ENCODE data around the gene PHF19. TPM values are rescaled to one million over a fixed set of nuclear protein-coding genes. Genes with fewer than 3 reads are reported as not detected.

The PHF19 gene
- total RNA-seq, 1 experiment from 2014 or later = 66.8 TPM

- Histone ChIP-seq H2BK15ac (ENCODE audit: low read depth, low read length) (no peak overlapping the region), H3K23ac (ENCODE audit: insufficient read length, low read depth, low read length) (no peak overlapping the region), H3K14ac (ENCODE audit: insufficient read depth, low read length) (no peak overlapping the region), H3K4me2 (ENCODE audit: insufficient read depth, insufficient read length, low read length) (no peak overlapping the region), H3K18ac (ENCODE audit: insufficient read length, low read depth, low read length) (no peak overlapping the region), H3K23me2 (ENCODE audit: insufficient read length, low read depth, low read length, poor library complexity, severe bottlenecking) (no peaks in the 10 kb centered on the region), H2AK5ac (ENCODE audit: insufficient read length, low read length) (no peak overlapping the region), H3T11ph (ENCODE audit: low read length) (no peak overlapping the region), H3K4me1 (ENCODE audit: insufficient read depth, low read length) (no peaks in the 10 kb centered on the region; the same call in 1 of the 2 replicates), H2BK12ac (ENCODE audit: insufficient read length, low read depth, low read length) (no peak overlapping the region), H3K4ac (ENCODE audit: low read depth, low read length) (no peak overlapping the region), H3K27ac (ENCODE audit: insufficient read length, low read depth, low read length) (no peak overlapping the region), H3K79me1 (ENCODE audit: insufficient read depth, low read depth, low read length, poor library complexity, severe bottlenecking) (no peaks in the 10 kb centered on the region), H3K9me3 (ENCODE audit: control insufficient read depth, low read depth, low read length) (no peaks in the 10 kb centered on the region), H2BK5ac (ENCODE audit: insufficient read length, low read length) (no peak overlapping the region), H2BK20ac (ENCODE audit: low read depth, low read length, poor library complexity, severe bottlenecking) (no peak overlapping the region), H3K79me2 (ENCODE audit: insufficient read depth, low read length) (no peaks in the 10 kb centered on the region), H3K56ac (ENCODE audit: insufficient read length, low read depth, low read length) (no peak overlapping the region), H3K9ac (ENCODE audit: extremely low read depth, insufficient read length, low read length) (no peak overlapping the region), H2AFZ (ENCODE audit: low read length) (no peak overlapping the region), H4K5ac (ENCODE audit: insufficient read length, low read depth, low read length) (no peak overlapping the region), H4K91ac (ENCODE audit: insufficient read length, low read depth, low read length) (no peak overlapping the region), H4K20me1 (ENCODE audit: control insufficient read depth, insufficient read depth, insufficient read length) (peaks cover 3% of the 10 kb centered on the region), H2BK120ac (ENCODE audit: low read depth, low read length, poor library complexity, severe bottlenecking) (no peak overlapping the region), H3K27me3 (ENCODE audit: insufficient read depth, low read length) (no peaks in the 10 kb centered on the region), H4K8ac (replicated peaks; ENCODE audit: insufficient read length, low read depth, low read length) (no peak overlapping the region)
- Mint-ChIP-seq H3K9me3 (no peaks in the 10 kb centered on the region), H3K4me1 (peaks cover 20 to 23% of the 10 kb centered on the region in 2 experiments), H3K27me3 (ENCODE audit: low read depth) (peaks cover 5% of the 10 kb centered on the region), H3K4me3 (no peak overlapping the region), H3K36me3 (ENCODE audit: insufficient read depth in 1 of 3, low read depth in 3 of 3) (no peaks in the 10 kb centered on the region), H3K27ac (no peak overlapping the region)
- no peak for DNase-seq
- WGBS (ENCODE audit: extremely low coverage, insufficient read length, low lambda C conversion rate) = no CpG with 5 or more reads among the region's 10 CpGs
- no peak for TF ChIP-seq CTCF (conservative IDR thresholded peaks at IDR 0.05)
These were observed 6.1 kb upstream of the PHF19 start for GRCh38 chr9:120882935-120883607.

All from H9 (cell line).